K562 (cell line): ENCODE results near the gene ULBP1. TPM values are rescaled to one million over a fixed set of nuclear protein-coding genes. Genes with fewer than 3 reads are reported as not detected.

Experiments used
- ARID3A ChIP-seq: IDR thresholded peaks from 2 replicates; pipeline ENCODE4 v1.6.1; 2012; ENCODE audit warnings: low read depth, low read length, improper control_type of control experiment, borderline replicate concordance
- C11orf30 ChIP-seq: fragments of 450-650 bp; IDR thresholded peaks from 2 replicates; pipeline ENCODE4 v1.6.1; 2016; ENCODE audit warnings: low read depth, mild to moderate bottlenecking
- CCNT2 ChIP-seq: IDR thresholded peaks from 2 replicates; pipeline ENCODE4 v1.6.1; 2011; ENCODE audit warnings: borderline replicate concordance, low read depth, mild to moderate bottlenecking, moderate library complexity, mixed read lengths, low read length; ENCODE audit not compliant: insufficient read length; ENCODE audit errors: extremely low read depth
- E2F4 ChIP-seq: sonication (generic); formaldehyde crosslinking; IDR thresholded peaks from 2 replicates; pipeline ENCODE4 v1.8.0; 2022; ENCODE audit warnings: mild to moderate bottlenecking, low read depth, missing genetic modification reagents
- EGR1 ChIP-seq: fragments of 450-650 bp; conservative IDR thresholded peaks from 2 replicates; pipeline ENCODE4 v1.6.1; 2017; ENCODE audit warnings: mild to moderate bottlenecking
- GABPA ChIP-seq: fragments of 200-800 bp; sonication (Bioruptor generic); conservative IDR thresholded peaks from 2 replicates; pipeline ENCODE4 v1.6.1; 2016; ENCODE audit warnings: low read depth, missing genetic modification characterization, missing compliant biosample characterization
- GTF2B ChIP-seq: IDR thresholded peaks from 2 replicates; pipeline ENCODE4 v1.6.1; 2011; ENCODE audit not compliant: insufficient read length; ENCODE audit errors: extremely low read depth
- HDAC2 ChIP-seq: fragments of 450-650 bp; IDR thresholded peaks from 2 replicates; pipeline ENCODE4 v1.6.1; 2016; ENCODE audit warnings: mild to moderate bottlenecking
- PURB ChIP-seq: sonication (generic); formaldehyde crosslinking; IDR thresholded peaks from 2 replicates; pipeline ENCODE4 v1.9.0; 2021; ENCODE audit warnings: low read depth, mild to moderate bottlenecking, missing genetic modification reagents
- SMAD1 ChIP-seq: fragments of 150-350 bp; IDR thresholded peaks from 2 replicates; pipeline ENCODE4 v1.6.1; 2014; ENCODE audit warnings: low read length, low read depth; ENCODE audit not compliant: partially characterized antibody
- SMC3 ChIP-seq: conservative IDR thresholded peaks from 2 replicates; pipeline ENCODE4 v1.6.1; 2011; ENCODE audit warnings: low read depth, low read length, improper control_type of control experiment; ENCODE audit not compliant: insufficient read depth
- TFAM ChIP-seq: fragments of 250-450 bp; sonication (Bioruptor Pico); conservative IDR thresholded peaks from 2 replicates; pipeline ENCODE4 v1.5.0; 2021; ENCODE audit warnings: mild to moderate bottlenecking, moderate library complexity
- TFAP4 ChIP-seq: sonication (generic); formaldehyde crosslinking; IDR thresholded peaks from 2 replicates; pipeline ENCODE4 v1.8.0; 2022; ENCODE audit warnings: missing genetic modification reagents, mild to moderate bottlenecking, moderate library complexity, borderline replicate concordance
- ZKSCAN3 ChIP-seq: fragments of 250-450 bp; sonication (Bioruptor Pico); IDR thresholded peaks from 2 replicates; pipeline ENCODE4 v1.4.0; 2020
- ZNF124 ChIP-seq: sonication (generic); formaldehyde crosslinking; IDR thresholded peaks from 2 replicates; pipeline ENCODE4 v1.8.1; 2022; ENCODE audit warnings: missing genetic modification reagents
- ZNF41 ChIP-seq: fragments of 250-450 bp; sonication (Bioruptor Pico); conservative IDR thresholded peaks from 2 replicates; pipeline ENCODE4 v1.4.0; 2020; ENCODE audit warnings: mild to moderate bottlenecking
- ZNF609 ChIP-seq: sonication (generic); formaldehyde crosslinking; IDR thresholded peaks from 2 replicates; pipeline ENCODE4 v1.8.1; 2023; ENCODE audit warnings: missing genetic modification reagents, mild to moderate bottlenecking, borderline replicate concordance
- polyA plus RNA-seq, 8 experiments: library from polyadenylated mRNA; depleted of rRNA in 4 of 8; stranded (reverse) in 5 of 8; unstranded in 3 of 8; fragments of >200 nt; fragmentation: Nextera tagmentation in 2 of 8; fragmentation: Illumina TruSeq in 1 of 8; extraction: Ambion mirVana in 2 of 8; extraction: Trizol in 1 of 8; gene quantifications; 2 replicates each; pipeline versions ENCODE4 v1.2.1 to v1.2.3, GENCODE V29; 2011 to 2014; ENCODE audit warnings: inconsistent platforms in 1 of 8, missing spikeins in 1 of 8
- total RNA-seq, 7 experiments: library from RNA; depleted of rRNA in 6 of 7; stranded (reverse); fragments of >200 nt in 6 of 7; fragmentation: Illumina TruSeq in 2 of 7; extraction: Trizol in 2 of 7; gene quantifications; 2 replicates each; pipeline versions ENCODE4 v1.2.1 to v1.2.3, GENCODE V29; 2011 to 2021; ENCODE audit warnings: low replicate concordance in 1 of 7

Gene ULBP1
- total and polyA plus RNA-seq, 9 of the 15 experiments (the other 6 are each of a cell fraction or from before 2014, with no cell fraction given) = 0.33 to 6.0 (median 2.5) TPM

GRCh38 chr6:149925974-149926777 is 37.6 kb upstream of the ULBP1 start (continued):
- TF ChIP-seq TFAM (CRISPR knock-in tag) (no peak), TFAP4 (CRISPR knock-in tag) (peak; percentile 47; the same call in 1 of the 2 replicates), C11orf30 (no peak), SMAD1 (no peak), E2F4 (no peak), SMC3 (peak; percentile 99), CCNT2 (no peak), HDAC2 (no peak), ZNF41 (0 out of 2 replicates have a peak, but pooled peaks have one; percentile 33), GTF2B (no peak), ARID3A (no peak), ZNF124 (CRISPR knock-in tag) (no peak), GABPA (peak; percentile 10; the same call in 1 of the 2 replicates), PURB (CRISPR knock-in tag) (no peak), EGR1 (0 out of 2 replicates have a peak, but pooled peaks have one; percentile 4), ZNF609 (CRISPR knock-in tag) (peak; percentile 52; the same call in 1 of the 2 replicates), ZKSCAN3 (no peak)
